GM12878 (cell line): ENCODE data around the gene P2RX6. TPM values are rescaled to one million over a fixed set of nuclear protein-coding genes. Genes with fewer than 3 reads are reported as not detected.

ENCODE experiments used
- BHLHE40 ChIP-seq, 2 experiments: fragments of 450-650 bp in 1 of 2; IDR thresholded peaks; 2 replicates each; pipeline ENCODE4 v1.6.1; 2011 to 2017; ENCODE audit warnings: low read depth in 2 of 2, borderline replicate concordance in 1 of 2, improper control_type of control experiment in 1 of 2, low read length in 1 of 2, mild to moderate bottlenecking in 1 of 2
- BRCA1 ChIP-seq: IDR thresholded peaks from 2 replicates; pipeline ENCODE4 v1.6.1; 2011; ENCODE audit warnings: low read depth, low read length, improper control_type of control experiment
- CREM ChIP-seq: IDR thresholded peaks from 2 replicates; pipeline ENCODE4 v1.6.1; 2014; ENCODE audit warnings: antibody characterized with exemption, low read depth
- ESRRA ChIP-seq: IDR thresholded peaks from 2 replicates; pipeline ENCODE4 v1.6.1; 2012; ENCODE audit warnings: mild to moderate bottlenecking, low read length, improper control_type of control experiment
- JUNB ChIP-seq: IDR thresholded peaks from 2 replicates; pipeline ENCODE4 v1.6.1; 2016; ENCODE audit warnings: antibody characterized with exemption, mild to moderate bottlenecking
- JUND ChIP-seq: IDR thresholded peaks from 2 replicates; pipeline ENCODE4 v1.6.1; 2012; ENCODE audit warnings: low read depth, mild to moderate bottlenecking, low read length, improper control_type of control experiment, moderate library complexity
- PBX3 ChIP-seq: IDR thresholded peaks from 2 replicates; pipeline ENCODE4 v1.6.1; 2011; ENCODE audit warnings: mild to moderate bottlenecking, low read depth, low read length, moderate library complexity; ENCODE audit not compliant: insufficient replicate concordance
- PRDM15 ChIP-seq: fragments of 450-650 bp; formaldehyde crosslinking; IDR thresholded peaks from 2 replicates; pipeline ENCODE4 v1.4.0; 2020; ENCODE audit warnings: mild to moderate bottlenecking, moderate library complexity
- RUNX3 ChIP-seq: IDR thresholded peaks from 2 replicates; pipeline ENCODE4 v1.6.1; 2012; ENCODE audit warnings: low read length, inconsistent platforms
- SPI1 ChIP-seq: IDR thresholded peaks from 2 replicates; pipeline ENCODE4 v1.6.1; 2011; ENCODE audit warnings: low read depth, mild to moderate bottlenecking, low read length, moderate library complexity, borderline replicate concordance; ENCODE audit not compliant: insufficient read depth
- SREBF1 ChIP-seq: IDR thresholded peaks from 2 replicates; pipeline ENCODE4 v1.6.1; 2012; ENCODE audit warnings: mild to moderate bottlenecking, low read length
- TARDBP ChIP-seq: IDR thresholded peaks from 2 replicates; pipeline ENCODE4 v1.6.1; 2016; ENCODE audit warnings: borderline replicate concordance
- TCF12 ChIP-seq: IDR thresholded peaks from 2 replicates; pipeline ENCODE4 v1.6.1; 2011; ENCODE audit warnings: low read depth, mild to moderate bottlenecking, low read length
- ZNF592 ChIP-seq: fragments of 450-650 bp; IDR thresholded peaks from 2 replicates; pipeline ENCODE4 v1.6.1; 2017; ENCODE audit warnings: mild to moderate bottlenecking, moderate library complexity
- polyA plus RNA-seq, 11 experiments: library from polyadenylated mRNA; depleted of rRNA in 4 of 11; unstranded in 6 of 11; stranded (reverse) in 5 of 11; fragments of >200 nt; fragmentation: Nextera tagmentation in 4 of 11; fragmentation: Illumina TruSeq in 1 of 11; extraction: Ambion mirVana in 4 of 11; extraction: Trizol in 1 of 11; gene quantifications; 1 replicate in 1 of 11; 2 replicates in 10 of 11; pipeline versions ENCODE4 v1.2.1 to v1.2.3, GENCODE V29; 2011 to 2016; ENCODE audit warnings: inconsistent platforms in 2 of 11, missing spikeins in 2 of 11, low read depth in 1 of 11
- total RNA-seq, 4 experiments: library from RNA; depleted of rRNA in 3 of 4; stranded (reverse); fragments of >200 nt in 3 of 4; fragmentation: Illumina TruSeq in 1 of 4; extraction: Trizol in 1 of 4; gene quantifications; 2 replicates each; pipeline versions ENCODE4 v1.2.1 to v1.2.3, GENCODE V29; 2013 to 2021

P2RX6 gene
- total and polyA plus RNA-seq, 10 of the 15 experiments (the other 5 are each of a cell fraction or from before 2014, with no cell fraction given): 0.03 to 0.21 (median 0.07) TPM; not detected in 5

GRCh38 chr22:21001601-21002325, 13.2 kb upstream of the P2RX6 start, which contains the start of gene THAP7 (continued):
- TF ChIP-seq CREM (peak; percentile 64; the same call in 1 of the 2 replicates), BHLHE40 (IDR thresholded peaks at IDR 0.05; ENCODE audit: borderline replicate concordance in 1 of 2, low read depth in 2 of 2, low read length in 1 of 2) (peak; percentile 94 to 98), TARDBP (peak; percentile 49; the same call in 1 of the 2 replicates), ZNF592 (no peak), SPI1 (no peak), RUNX3 (peak; percentile 51; the same call in 1 of the 2 replicates), JUND (no peak), TCF12 (peak; percentile 32; the same call in 1 of the 2 replicates), PBX3 (no peak), JUNB (no peak), PRDM15 (CRISPR knock-in tag) (no peak), ESRRA (no peak), SREBF1 (no peak), BRCA1 (peak; percentile 64)
- TF ChIP-seq, all 136 proteins: peak for 53
